Kidney epithelial cell (primary cell): ENCODE measurements around the gene ERC1. TPM values are rescaled to one million over a fixed set of nuclear protein-coding genes. Genes with fewer than 3 reads are reported as not detected.

Source experiments
- DNase-seq: peaks from one replicate; pipeline ENCODE4 v3.0.0-alpha.2; 2010; ENCODE audit warnings: low read depth
- H3K27me3 ChIP-seq: 2 replicates; pipeline ENCODE4 v1.6.0; 2011; ENCODE audit warnings: low read length; ENCODE audit not compliant: control insufficient read depth, insufficient read depth
- H3K36me3 ChIP-seq: 2 replicates; pipeline ENCODE4 v1.5.1; 2011; ENCODE audit warnings: low read length; ENCODE audit not compliant: control insufficient read depth, insufficient read depth
- H3K4me3 ChIP-seq: 2 replicates; pipeline ENCODE4 v1.5.1; 2011; ENCODE audit warnings: low read depth, mild to moderate bottlenecking, control low read depth, low read length
- CTCF ChIP-seq: IDR thresholded peaks from 2 replicates; pipeline ENCODE4 v1.5.1; 2011; ENCODE audit warnings: mild to moderate bottlenecking, moderate library complexity, low read length, control low read depth, inconsistent platforms; ENCODE audit not compliant: insufficient read depth, poor library complexity, severe bottlenecking
- total RNA-seq: library from RNA; depleted of rRNA; stranded (reverse); fragments of >200 nt; gene quantifications from 2 replicates; pipeline ENCODE4 v1.2.3, GENCODE V29; 2015

ERC1 gene
- total RNA-seq, 1 donor from 2014 or later: 16.4 TPM

- Histone ChIP-seq H3K4me3 (no peak overlapping the region), H3K27me3 (no peaks in the 10 kb centered on the region), H3K36me3 (no peaks in the 10 kb centered on the region)
- no peak for DNase-seq
- no peak for TF ChIP-seq CTCF
These were observed 222.2 kb downstream of the ERC1 start for GRCh38 chr12:1213205-1213604.

GRCh38 chr12:1213618-1214205, 222.7 kb downstream of the ERC1 start:
- DNase-seq: no peak
- H3K27me3 ChIP-seq: no peaks in the 10 kb centered on the region
- TF ChIP-seq CTCF: no peak
- H3K36me3 ChIP-seq: no peaks in the 10 kb centered on the region
- no peak overlapping the region for H3K4me3 ChIP-seq

GRCh38 chr12:1216560-1216959, 225.5 kb downstream of the ERC1 start:
- DNase-seq: no peak
- no peaks in the 10 kb centered on the region for H3K27me3 ChIP-seq
- no peak for TF ChIP-seq CTCF

GRCh38 chr12:1217191-1217949, 226.3 kb downstream of the ERC1 start:
- Histone ChIP-seq H3K4me3 (no peak overlapping the region), H3K36me3 (no peaks in the 10 kb centered on the region), H3K27me3 (no peaks in the 10 kb centered on the region)
- DNase-seq: peak; percentile 23
- no peak for TF ChIP-seq CTCF

More at GRCh38 chr12:1216560-1216959, 225.5 kb downstream of the ERC1 start:
- Histone ChIP-seq H3K36me3 (no peaks in the 10 kb centered on the region), H3K4me3 (no peak overlapping the region)

- DNase-seq: no peak
- H3K36me3 ChIP-seq: no peaks in the 10 kb centered on the region
- no peak for TF ChIP-seq CTCF
- H3K4me3 ChIP-seq: no peak overlapping the region
- H3K27me3 ChIP-seq: no peaks in the 10 kb centered on the region
These were observed 227.3 kb downstream of the ERC1 start for GRCh38 chr12:1218369-1218768.
